NCI-H1105 (cell line): ENCODE measurements around the gene MAEA.

Experiments used
- DNase-seq: peaks from one replicate; lab custom pipeline; 2025; lab: John Stamatoyannopoulos, UW

Gene MAEA

DNA sequence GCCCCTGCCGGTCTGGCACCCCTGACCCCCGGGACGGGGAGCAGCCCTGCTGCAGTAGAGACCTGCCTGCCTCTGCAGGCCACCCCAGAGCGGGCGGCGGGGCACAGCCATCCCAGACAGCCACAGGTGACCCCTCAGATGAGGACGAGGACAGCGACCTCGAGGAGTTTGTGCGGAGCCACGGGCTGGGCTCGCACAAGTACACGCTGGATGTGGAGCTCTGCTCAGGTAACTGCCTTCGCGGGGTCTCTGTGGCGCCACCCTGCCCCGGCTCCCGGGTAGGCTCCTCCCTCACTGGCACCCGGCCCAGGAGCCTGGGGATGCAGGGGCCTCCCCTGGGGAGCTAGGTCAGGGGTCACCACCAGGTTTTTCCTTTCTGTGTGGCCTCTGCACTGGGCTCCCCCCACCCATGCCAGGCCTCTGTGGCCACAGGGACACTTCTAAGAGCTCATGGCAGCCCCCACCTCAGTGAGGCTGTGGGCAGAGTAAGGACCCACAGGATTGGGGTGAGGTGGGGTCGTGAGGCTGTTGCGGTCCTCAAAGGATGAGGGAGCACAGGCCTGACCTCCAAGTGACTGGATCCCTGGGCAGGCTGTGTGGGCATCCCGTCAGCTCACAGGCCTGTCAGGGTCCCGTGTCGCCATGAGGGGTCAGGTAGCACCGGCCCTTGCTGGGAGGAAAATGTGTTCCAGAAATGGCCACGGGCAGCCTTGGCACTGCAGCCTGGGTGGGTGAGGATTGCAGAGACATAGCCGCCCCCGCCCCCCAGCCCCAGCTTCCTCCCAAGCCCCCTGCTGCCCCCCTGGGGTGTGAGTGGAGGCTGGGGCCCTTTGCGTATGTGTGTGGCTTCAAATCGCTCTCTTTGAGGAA is 63.7 kb downstream of the MAEA start:
- no peak for DNase-seq

DNA sequence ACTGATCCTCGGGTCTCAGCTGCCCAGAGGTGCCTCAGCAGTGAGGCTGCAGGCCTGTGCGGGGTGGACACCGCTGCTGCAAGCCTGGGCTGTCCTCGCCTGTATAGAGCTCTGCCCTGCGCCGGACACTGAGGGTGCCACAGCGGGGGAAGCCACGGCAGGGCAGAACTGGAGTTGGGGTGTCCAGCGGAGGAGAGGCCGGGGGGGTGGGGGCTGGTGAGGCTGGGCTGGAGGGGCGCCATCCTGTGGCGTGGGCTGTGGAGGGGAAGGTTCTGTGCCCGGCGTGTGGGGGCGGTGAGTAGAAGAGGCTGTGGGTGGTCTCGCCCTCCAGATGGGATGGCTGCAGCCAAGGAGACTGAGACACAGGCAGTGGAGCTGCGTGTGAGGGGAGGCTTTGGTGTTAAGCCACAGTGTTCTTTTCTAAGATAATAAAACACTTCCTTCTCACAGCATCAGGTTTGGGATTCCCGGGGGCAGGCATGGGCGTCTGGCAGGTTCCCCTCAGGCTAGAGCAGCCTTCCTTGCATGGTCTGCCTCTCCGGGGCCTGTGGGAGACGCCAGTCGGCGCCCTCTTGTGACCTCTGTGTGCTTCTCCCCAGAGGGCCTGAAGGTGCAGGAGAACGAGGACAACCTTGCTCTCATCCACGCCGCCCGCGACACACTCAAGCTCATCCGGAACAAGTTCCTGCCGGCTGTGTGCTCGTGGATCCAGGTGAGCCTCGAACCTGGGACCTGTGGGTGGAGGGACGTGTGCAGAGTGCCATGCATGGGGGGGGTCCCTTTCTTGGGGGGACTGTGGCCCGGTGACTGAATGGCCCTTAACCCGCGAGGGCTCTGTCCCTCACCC is 64.7 kb downstream of the MAEA start:
- no peak for DNase-seq

DNA sequence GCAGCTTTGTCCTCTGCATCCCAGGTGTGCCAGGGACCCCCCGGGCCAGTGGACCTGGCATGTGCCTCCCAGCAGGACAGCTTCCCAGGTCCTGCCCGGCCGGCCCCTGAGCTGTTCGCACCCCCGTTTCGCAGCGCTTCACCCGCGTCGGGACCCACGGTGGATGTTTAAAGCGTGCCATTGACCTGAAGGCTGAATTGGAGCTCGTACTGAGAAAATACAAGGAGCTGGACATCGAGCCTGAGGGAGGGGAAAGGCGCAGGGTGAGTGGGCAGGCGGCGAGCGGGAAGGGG is 65.2 kb downstream of the MAEA start:
- DNase-seq, result no peak

DNA sequence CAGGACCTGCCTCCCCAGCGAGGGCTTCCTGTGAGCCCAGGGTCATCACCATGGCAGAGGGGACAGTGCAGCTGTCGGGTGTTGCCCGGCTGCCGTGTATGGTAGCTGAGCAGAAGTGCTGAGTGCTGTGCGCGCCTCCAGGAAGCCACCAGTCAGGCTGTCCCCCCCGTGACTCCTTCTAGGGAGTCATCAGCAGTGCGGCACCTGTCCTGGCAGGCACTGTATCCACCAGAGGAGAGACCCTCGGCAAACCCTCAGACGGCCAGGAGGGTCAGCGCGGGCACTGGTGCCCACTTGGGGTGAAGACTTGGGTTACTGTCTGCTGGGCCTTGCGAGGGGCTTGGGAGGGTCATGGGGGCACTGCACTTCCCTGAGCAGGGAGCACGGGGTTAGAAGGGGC is 65.7 kb downstream of the MAEA start:
- DNase-seq, result no peak

DNA sequence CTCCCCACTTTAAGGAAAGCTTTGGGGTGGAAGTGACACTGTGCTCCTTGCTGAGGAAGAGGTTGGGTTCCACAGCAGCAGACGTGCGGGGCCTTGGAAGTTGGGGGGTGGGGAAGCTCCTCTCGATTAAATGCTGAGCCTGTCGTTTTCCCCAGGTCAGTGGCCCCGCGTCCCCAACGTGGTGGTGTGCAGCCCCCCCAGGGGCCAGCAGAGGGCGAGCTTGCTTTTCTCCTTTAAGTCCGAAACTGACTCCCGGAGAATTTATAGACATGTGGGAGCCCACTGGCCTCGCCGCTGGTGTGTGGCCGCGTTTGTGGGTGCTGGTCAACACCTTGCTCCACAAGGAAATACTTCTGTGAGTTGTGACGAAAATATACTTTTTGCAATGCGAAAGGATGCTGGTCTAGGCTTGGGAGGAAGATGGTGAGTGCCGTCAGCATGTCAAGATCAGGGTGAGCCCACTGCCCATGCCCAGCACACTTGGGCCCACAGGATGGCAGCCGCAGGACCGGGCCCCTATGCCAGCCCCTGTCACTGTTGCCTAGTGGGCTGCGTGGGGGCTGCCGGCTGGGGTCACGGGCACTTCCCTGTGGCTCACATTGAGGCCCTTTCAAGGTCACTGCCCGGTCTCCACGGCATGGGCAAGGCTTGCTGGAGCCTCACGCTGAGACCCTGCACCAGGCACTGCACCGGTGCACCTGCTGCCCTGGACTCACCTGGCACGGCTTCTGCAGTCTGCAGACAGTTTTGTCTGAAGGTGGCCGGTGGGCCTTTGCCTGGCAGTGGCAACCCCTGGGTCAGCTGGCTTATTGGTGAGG is 66.7 kb downstream of the MAEA start:
- DNase-seq, result no peak

DNA sequence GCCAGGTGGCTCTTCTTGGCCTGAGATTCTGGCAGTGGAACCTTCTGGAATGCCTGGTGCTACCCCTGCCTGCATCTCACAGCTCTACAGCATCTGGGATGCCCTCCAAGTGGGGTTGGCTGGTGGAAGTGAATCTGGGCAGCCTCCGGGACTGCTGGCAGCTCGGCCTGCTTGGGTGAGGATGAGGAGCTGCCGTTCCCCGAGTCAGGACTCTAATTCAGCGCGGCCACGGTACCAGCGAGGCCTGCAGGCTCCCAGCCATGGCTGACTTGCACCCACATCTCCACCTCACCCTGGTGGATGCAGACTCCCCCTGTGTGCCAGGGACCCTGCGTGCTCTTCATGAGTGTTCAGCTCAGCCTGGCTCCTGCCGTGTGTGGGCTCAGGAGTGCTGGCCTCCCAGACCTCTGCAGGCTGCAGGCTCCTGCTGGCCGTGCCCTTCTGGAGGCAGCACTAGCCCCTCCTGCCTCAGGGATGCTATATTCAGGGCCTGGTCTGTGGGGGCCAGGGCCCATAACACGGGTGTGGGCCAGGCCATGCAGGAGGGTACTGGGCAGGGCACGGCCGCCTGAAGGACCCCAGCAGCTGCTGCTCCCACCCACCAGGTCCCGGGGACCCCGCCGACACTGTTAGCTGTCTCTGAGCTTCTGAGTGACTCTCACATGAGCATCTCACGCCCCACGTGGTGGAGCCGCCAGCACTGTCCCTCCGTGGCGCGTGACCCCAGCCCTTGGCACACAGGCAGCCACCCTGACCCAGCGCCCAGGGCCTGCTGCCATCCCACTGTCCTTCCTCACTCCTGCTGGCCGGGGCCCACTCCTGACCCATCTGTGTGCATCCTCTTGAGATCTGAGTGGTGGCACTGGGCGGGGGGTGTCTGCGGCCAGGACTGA is 67.9 kb downstream of the MAEA start:
- no peak for DNase-seq

DNA sequence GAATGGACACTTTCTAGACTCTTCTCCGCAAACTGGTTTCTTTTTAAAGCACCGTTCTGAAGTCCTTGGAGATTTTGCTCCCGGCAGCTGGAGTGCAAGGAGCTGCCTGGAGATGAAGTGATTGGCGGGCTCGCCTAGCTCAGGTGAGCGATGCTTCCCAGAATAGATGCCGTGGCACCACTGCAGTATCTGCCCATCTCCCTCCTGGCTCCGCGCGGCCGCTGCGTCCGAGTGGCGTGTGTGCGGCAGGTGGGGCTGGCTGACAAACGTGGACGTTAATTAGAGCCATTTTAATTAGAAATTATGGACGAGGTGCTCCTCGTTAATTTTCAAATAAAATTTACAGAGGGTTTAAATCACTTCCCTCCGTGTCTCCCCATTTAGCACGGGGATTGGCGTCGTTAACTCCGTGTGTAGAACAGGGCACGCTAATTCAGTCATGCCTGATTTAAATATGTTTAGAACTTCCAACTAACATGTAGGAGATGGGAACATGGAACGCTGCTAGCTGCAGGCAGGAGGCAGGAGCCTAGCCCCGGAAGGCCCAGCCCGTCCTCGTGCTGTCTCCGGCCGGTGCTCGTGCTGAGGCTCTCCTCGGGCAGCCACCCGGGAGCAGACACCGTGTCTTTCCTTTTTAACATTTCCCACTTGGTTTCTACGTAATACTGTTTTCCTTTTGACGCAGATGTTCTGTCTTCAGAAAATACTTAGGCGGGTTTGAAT is 68.9 kb downstream of the MAEA start:
- no peak for DNase-seq

DNA sequence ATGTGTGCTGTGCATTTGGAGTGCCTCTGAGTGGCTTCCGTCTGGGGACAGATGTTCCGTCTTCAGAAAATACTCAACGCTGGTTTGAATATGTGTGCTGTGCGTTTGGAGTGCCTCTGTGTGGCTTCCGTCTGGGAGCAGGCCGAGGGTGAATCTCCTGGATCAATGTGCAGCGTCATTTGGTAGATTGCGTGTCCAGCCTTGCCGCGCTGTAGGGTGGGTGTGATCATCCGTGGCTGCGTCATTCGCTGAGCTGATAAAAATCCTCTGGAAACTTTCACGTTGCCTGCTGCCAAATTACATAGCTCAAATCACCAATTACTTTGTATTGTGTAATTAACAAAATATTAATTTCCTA is 69.4 kb downstream of the MAEA start:
- no peak for DNase-seq

DNA sequence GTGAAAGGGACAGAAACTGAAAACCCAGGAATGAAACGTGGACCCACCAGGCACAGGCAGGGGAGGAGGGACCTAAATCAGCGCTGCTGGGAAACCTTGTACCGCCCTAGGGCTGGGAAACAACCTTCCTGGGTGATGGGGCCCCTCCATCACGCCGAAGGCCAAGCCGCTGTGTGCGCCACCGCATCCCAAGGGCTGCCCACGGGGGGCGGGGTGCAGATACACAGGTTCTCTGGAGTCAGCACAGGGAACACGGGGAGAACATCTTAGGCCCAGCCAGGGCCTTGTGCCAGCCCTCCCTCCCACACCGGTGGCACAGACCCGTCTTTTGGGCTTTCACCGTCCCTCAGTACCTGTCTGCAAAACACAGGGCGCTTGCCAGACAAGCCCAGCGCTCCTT is 70.3 kb downstream of the MAEA start:
- DNase-seq, result no peak

DNA sequence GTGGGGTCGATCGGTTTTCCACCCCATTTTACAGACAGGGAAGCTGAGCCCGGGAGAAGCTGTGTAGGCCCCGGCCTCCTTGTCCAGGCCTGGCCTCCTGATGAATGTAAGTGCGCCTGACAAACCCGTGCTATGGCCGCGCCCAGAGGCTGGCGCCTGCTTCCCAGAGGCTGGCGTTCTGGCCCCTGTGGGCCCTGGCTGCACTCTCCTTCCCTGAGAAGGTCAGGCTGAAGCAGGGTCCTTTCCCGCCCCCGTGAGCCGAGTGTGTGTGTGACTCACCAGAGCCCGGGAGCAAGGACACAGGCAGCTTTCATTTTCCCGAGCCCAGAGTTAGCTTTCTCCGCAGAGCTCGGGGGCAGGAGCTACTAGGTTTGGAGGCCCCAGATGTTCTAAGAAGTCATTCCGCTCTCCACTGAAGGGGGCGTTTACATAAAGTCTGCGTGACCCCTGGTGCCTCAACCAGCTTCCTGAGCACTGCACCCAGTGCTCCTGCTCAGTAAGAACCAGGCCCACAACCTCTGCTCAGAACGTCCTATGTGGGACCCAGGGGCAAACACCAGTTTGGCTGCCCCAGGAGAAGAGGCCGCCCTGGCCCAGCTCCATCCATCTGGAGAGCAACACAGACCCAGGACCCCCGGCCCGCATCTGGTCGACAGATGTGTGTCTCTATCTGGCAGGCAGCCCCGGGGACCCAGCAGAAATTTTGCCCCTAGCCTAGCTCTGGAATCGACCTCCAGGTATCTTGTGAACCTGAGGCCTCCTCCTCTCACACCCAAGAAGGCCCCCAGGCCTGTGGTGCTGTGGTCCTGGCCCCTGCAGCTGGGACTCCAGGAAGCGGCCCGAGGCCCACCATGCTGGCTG is 71.0 kb downstream of the MAEA start:
- no peak for DNase-seq

DNA sequence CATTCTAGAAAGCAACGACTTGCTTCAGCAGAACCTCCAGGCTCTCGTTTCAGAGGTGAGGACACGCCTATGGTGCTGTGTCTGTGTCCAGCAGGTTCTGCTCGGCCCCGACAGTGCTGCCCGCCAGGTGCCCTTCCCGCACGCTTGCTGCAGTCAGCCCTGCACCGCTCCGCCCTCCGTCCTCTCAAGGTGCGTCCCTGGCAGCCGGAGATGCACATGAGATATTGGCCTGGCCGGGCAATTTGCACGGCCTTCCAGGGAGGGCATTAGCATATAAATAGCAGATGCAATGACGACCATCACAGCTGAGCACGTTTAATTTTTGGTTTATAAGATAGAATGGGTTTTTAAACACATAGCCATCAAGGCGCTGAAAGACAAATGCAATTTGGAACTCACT is 71.7 kb downstream of the MAEA start:
- no peak for DNase-seq

DNA sequence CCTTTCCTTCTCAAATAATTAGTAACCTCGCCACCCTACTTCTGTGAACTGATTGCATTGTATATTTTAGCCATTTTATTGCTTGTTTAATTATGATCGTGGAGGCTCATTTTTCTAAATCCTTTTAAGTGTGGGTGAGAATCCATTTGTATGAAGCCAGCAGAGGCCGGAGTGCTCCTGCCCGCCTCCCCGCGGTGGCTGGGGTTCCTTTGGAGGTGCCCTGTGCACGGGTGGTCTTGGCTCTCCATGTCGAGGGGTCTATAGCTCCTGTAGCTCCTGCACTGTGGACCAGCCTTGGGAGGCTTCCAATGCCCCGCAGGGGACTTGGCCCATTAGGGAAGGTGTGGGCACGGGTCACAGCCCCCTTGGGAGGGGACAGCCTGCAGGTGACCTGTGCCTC is 72.4 kb downstream of the MAEA start:
- DNase-seq, result no peak

DNA sequence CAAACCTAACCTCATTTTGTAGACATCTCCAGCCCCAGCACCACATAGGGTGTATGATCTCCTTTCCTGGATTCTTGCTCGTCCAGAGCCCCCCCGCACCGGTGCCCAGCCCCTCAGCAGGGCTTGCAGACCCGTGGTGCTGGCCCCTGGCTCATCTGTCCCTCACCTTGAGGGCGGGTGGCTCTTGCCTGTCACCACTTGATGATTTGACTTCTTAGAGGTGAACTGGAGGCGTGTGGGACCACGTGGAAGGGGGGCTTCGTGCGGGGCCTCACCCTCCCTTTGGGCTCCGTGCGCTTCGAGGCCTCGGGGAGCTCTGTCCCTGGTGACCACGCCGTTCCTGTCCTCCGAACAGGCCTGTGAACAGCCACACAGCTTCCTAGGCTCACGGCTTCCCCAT is 72.8 kb downstream of the MAEA start:
- no peak for DNase-seq

DNA sequence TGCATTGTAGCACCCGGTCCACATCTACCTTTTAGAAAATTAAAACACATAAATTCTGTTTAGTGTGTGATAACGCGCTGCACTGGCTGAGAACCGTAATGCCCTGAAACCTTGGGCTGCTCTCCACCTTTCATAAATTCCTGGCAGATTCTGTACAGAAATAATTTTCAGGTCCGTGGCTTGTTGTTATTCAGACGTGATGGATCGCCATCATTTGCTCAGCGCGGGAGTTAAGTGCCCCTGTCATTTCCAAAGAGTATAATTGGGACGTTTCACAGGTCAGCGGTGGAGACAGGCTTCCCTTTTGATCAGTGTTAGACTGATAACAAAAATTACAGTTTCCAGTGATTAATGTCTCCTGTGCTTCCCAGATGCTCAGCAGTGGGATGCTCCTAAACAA is 73.8 kb downstream of the MAEA start:
- no peak for DNase-seq

DNA sequence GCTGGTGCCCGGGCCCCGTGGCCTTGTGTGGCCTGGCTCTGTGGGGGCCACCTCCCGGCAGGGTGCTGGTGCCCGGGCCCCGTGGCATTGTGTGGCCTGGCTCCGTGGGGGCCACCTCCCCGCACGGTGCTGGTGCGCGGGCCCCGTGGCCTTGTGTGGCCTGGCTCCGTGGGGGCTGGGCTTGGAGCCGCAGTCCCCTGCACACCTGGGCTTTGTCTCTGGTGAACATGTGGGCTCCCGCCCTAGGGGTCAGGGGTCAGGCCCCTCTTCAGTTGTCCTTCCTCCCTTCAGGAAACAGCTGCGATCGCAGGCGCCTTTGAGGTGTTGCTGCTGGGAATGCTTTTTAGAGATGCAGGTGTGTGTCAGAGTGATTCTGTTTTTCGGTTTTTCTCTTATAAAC is 74.5 kb downstream of the MAEA start:
- no peak for DNase-seq

DNA sequence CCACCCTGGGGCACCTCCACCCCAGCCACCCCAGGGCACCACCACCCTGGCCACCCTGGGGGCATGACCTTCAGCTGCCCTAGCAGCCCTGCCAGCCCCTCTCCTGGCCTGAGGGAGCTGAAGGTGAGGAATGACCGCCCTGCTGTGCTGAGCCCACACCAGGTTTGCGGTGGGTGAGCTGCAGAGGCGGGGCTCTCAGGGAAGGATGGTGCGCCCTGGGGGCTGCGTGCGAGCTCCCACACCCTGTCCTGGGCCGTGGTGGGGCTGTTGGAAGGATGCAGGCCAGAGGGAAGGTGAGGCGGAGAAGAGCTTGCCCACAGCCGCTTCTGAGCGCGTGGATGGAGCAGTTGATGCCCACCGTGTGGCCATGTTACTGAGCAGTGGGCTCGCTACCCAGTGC is 75.1 kb downstream of the MAEA start:
- DNase-seq, result no peak

DNA sequence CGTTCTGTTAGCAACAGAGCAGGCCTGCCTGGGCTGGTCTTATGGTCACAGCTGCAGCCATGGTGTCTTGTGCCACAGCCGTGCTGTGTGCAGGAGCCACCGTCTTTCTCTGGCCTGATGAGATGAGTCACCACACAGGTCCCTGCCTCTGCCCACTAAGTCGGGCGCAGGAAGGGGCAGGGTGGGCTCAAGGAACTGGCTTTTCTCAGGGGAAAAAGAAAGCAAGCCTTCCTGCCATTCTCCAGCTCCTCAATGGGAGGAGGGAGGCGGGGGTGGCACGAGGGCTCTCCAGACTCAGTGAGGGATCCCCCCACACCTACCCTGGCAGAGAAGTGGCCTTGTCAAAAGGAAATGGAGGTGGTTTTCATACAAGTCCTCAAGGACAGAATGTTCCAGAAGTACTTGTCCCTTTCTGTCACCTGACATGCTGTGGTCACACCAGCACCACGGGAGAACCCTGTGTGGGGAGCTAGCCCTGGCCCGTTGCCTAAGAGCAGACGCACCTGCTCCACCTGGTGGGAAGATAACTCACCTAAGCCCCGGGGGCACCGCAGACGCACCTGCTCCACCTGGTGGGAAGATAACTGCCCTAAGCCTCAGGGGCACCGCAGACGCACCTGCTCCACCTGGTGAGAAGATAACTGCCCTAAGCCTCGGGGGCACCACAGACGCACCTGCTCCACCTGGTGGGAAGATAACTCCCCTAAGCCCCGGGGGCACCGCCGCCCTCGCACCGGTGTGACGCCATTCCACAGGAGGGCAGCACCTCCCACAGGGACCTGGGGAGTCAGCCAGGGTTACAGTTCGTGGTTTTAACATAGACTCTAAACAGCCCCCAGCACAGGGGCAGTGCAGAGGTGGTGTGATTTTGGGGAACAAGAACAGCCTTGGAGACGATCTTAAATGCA is 75.8 kb downstream of the MAEA start:
- no peak for DNase-seq

DNA sequence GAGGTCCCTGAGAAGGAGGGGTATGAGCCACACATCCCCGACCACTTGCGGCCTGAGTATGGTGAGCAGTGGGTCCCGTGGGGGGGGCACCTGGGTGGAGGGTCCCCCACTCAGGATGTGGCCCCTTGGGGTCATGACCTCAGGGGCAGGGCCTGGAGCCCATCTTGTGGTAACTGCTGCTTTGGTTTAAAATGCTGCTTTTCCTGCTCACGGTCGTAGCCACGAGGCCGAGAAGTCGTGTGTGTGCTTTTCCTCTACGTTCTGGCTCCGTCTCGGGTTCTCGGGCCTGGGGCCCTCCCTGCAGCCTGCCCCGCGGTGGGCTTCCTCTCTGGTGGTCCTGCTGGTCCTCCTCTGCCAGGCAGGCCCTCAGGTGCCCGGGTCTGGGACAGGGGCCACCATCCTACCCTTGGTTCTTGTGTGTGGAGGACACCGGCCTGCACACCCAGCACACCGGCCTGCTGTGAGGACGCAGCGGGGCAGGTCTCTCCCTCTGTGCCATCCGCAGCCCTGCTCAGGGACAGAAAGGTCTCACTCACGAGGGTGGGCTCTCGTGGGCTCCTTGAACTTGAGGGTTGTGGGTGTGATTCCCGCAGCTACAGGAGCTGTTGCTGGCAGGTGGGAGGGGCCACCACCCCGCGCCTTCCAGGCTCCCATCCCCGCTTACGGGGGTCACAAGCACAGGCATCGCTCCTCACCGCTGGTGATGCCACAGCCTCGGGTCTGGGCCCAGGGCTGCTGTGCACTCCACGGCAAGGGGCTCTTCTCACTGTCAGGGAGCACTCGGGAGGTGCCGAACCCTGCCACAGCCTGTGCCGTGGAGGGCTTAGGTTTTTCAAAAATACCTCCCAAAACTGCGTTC is 76.9 kb downstream of the MAEA start:
- no peak for DNase-seq
